OCI-LY3 (cell line): ENCODE results near the gene LENG9.
"Not testable (repeated sequence)": the region's sequence is repeated elsewhere in the genome, so short reads cannot be mapped to it uniquely, and the experiment has no call there.

Experiments used
- H2AFZ ChIP-seq: fragments of 200-600, 300-600 bp; shearing (Covaris generic); 2 replicates; pipeline ENCODE4 v1.6.0; 2014; ENCODE audit warnings: antibody characterized with exemption, low read depth, low read length
- H3K27ac ChIP-seq: fragments of 200-600, 300-600 bp; sonication (generic); 2 replicates; pipeline ENCODE4 v1.5.1; 2014; ENCODE audit warnings: mild to moderate bottlenecking, low read length, moderate library complexity, mixed read lengths
- H3K27me3 ChIP-seq: fragments of 200-600, 300-600 bp; sonication (generic); 2 replicates; pipeline ENCODE4 v1.6.1; 2014; ENCODE audit warnings: low read depth, low read length, mixed read lengths
- H3K36me3 ChIP-seq: fragments of 200-600, 300-600 bp; sonication (generic); replicated peaks from 2 replicates; pipeline ENCODE3; 2014; ENCODE audit warnings: low read depth, low read length, mixed read lengths
- H3K4me1 ChIP-seq: fragments of 300-600, 200-600 bp; sonication (generic); 2 replicates; pipeline ENCODE4 v1.6.1; 2014; ENCODE audit warnings: low read length, mixed read lengths
- H3K4me2 ChIP-seq: fragments of 200-600, 300-600 bp; sonication (generic); 2 replicates; pipeline ENCODE4 v1.6.1; 2014; ENCODE audit warnings: low read length, mixed read lengths
- H3K4me3 ChIP-seq: fragments of 300-600, 200-600 bp; sonication (generic); 2 replicates; pipeline ENCODE4 v1.5.1; 2014; ENCODE audit warnings: antibody characterized with exemption, mild to moderate bottlenecking, low read length, moderate library complexity
- H3K79me2 ChIP-seq: fragments of 300-600, 200-600 bp; shearing (Covaris generic); 2 replicates; pipeline ENCODE4 v1.6.1; 2014; ENCODE audit warnings: mild to moderate bottlenecking, low read length, mixed read lengths
- H3K9ac ChIP-seq: fragments of 300-600, 200-600 bp; shearing (Covaris generic); 2 replicates; pipeline ENCODE4 v1.6.0; 2014; ENCODE audit warnings: mild to moderate bottlenecking, low read length, moderate library complexity
- H3K9me3 ChIP-seq: fragments of 200-600, 300-600 bp; shearing (Covaris generic); 2 replicates; pipeline ENCODE4 v1.6.1; 2014; ENCODE audit warnings: low read length, mixed read lengths; ENCODE audit not compliant: insufficient read depth
- H4K20me1 ChIP-seq: fragments of 200-600, 300-600 bp; sonication (generic); 2 replicates; pipeline ENCODE4 v1.6.1; 2016; ENCODE audit warnings: low read length, mixed read lengths; ENCODE audit not compliant: insufficient read depth
- CTCF ChIP-seq: fragments of 200-600, 300-600 bp; sonication (generic); IDR thresholded peaks from 2 replicates; pipeline ENCODE4 v1.5.1; 2014; ENCODE audit warnings: antibody characterized with exemption, low read length, low read depth
- EZH2phosphoT487 ChIP-seq: fragments of 200-600 bp; shearing (Covaris generic); IDR thresholded peaks from 2 replicates; pipeline ENCODE4 v1.6.1; 2018; ENCODE audit warnings: antibody characterized with exemption, mixed run types, low read depth

The LENG9 gene

GRCh38 chr19:54463531-54464043 lies at the start of gene LENG9:
Gene LENG9 (minus strand): TSS chr19:54463778. CDS start chr19:54463526, 252 bp downstream.
- Histone ChIP-seq H3K4me3 (peak within 1 kb of the TSS; percentile 92), H3K79me2 (peaks cover 6% of the 10 kb centered on the region; the same call in 1 of the 2 replicates), H3K36me3 (peaks cover 36% of the 10 kb centered on the region), H3K4me2 (peak within 1 kb of the TSS; percentile 84), H3K27me3 (no peaks in the 10 kb centered on the region), H4K20me1 (peaks cover 25% of the 10 kb centered on the region), H3K27ac (peak within 1 kb of the TSS; percentile 75), H2AFZ (peak within 1 kb of the TSS; percentile 88), H3K9me3 (no peaks in the 10 kb centered on the region), H3K9ac (peak within 1 kb of the TSS; percentile 88), H3K4me1 (peaks cover 10% of the 10 kb centered on the region)
- TF ChIP-seq EZH2phosphoT487, result no peak
- no peak for TF ChIP-seq CTCF

GRCh38 chr19:54509200-54509940 lies 45.8 kb upstream of the LENG9 start:
- not testable (repeated sequence) for H3K9ac ChIP-seq, H3K36me3 ChIP-seq, H3K27ac ChIP-seq, H4K20me1 ChIP-seq, H2AFZ ChIP-seq, H3K79me2 ChIP-seq, H3K4me3 ChIP-seq, H3K9me3 ChIP-seq
- H3K4me1 ChIP-seq, result peaks cover 24% of the 10 kb centered on the region
- peaks cover 25% of the 10 kb centered on the region for H3K27me3 ChIP-seq
- 0 out of 2 replicates have a peak overlapping the region, but pooled peaks have one; percentile 36 for H3K4me2 ChIP-seq

DNA sequence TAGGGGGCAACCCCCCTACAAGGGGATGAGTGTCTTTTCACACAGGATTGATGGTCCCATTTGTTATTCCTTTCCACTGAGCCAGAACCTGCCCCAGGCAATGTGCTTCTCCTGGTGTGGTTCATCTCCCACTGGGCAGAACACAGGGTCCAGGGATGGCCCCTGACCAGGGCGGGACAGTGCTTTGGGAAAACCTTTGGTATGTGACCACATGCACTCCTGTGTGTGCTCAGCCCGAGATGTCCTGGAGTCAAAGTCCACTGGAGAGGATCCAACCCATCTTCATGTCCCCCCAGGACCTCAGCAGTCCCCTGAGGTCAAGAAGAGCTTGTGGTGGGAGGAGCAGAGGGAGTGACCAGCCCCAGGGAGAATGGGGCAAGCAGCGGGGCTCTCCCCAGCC lies 44.9 kb upstream of the LENG9 start:
- not testable (repeated sequence) for H3K9ac ChIP-seq, H3K36me3 ChIP-seq, H4K20me1 ChIP-seq, H2AFZ ChIP-seq, H3K4me3 ChIP-seq, H3K9me3 ChIP-seq, H3K4me2 ChIP-seq, H3K79me2 ChIP-seq, H3K27ac ChIP-seq
- Histone ChIP-seq H3K4me1 (peaks cover 24% of the 10 kb centered on the region), H3K27me3 (peaks cover 25% of the 10 kb centered on the region; the same call in 1 of the 2 replicates)

DNA sequence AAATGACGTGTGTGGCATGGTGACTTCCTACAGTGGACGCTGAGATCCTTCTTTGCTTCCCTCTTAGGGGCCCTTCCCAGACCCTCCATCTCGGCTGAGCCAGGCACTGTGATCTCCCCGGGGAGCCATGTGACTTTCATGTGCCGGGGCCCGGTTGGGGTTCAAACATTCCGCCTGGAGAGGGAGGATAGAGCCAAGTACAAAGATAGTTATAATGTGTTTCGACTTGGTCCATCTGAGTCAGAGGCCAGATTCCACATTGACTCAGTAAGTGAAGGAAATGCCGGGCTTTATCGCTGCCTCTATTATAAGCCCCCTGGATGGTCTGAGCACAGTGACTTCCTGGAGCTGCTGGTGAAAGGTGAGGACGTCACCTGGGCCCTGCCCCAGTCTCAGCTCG lies 44.2 kb upstream of the LENG9 start:
- no peaks in the 10 kb centered on the region for H4K20me1 ChIP-seq
- H2AFZ ChIP-seq, result no peak overlapping the region
- peaks cover 24% of the 10 kb centered on the region for H3K4me1 ChIP-seq
- peak overlapping the region; percentile 37; the same call in 1 of the 2 replicates for H3K9ac ChIP-seq
- H3K27ac ChIP-seq, result peak overlapping the region; percentile 45; the same call in 1 of the 2 replicates
- no peaks in the 10 kb centered on the region for H3K79me2 ChIP-seq
- no peaks in the 10 kb centered on the region for H3K9me3 ChIP-seq
- no peak for TF ChIP-seq CTCF
- no peak for TF ChIP-seq EZH2phosphoT487
- H3K4me3 ChIP-seq, result peak overlapping the region; percentile 52; the same call in 1 of the 2 replicates
- peaks cover 19% of the 10 kb centered on the region; the same call in 1 of the 2 replicates for H3K27me3 ChIP-seq
- peak overlapping the region; percentile 72 for H3K4me2 ChIP-seq
- no peaks in the 10 kb centered on the region for H3K36me3 ChIP-seq

GRCh38 chr19:54507038-54507717 lies 43.6 kb upstream of the LENG9 start:
- H3K9me3 ChIP-seq, H4K20me1 ChIP-seq, H3K36me3 ChIP-seq, H3K79me2 ChIP-seq, H2AFZ ChIP-seq: not testable (repeated sequence)
- Histone ChIP-seq H3K27ac (peak overlapping the region; percentile 45), H3K4me2 (peak overlapping the region; percentile 72), H3K4me1 (peaks cover 24% of the 10 kb centered on the region), H3K27me3 (peaks cover 13% of the 10 kb centered on the region; the same call in 1 of the 2 replicates), H3K4me3 (peak overlapping the region; percentile 52), H3K9ac (peak overlapping the region; percentile 37; the same call in 1 of the 2 replicates)
